ENCODE results near the gene PPP6R2. TPM values are rescaled to one million over a fixed set of nuclear protein-coding genes. Genes with fewer than 3 reads are reported as not detected.

The PPP6R2 gene
- total and polyA plus RNA-seq, 7 donors: 15.0 to 64.5 (median 40.7) TPM

- DNase-seq: no peak
- peaks cover 0 to 92% (median 84%) of the 10 kb centered on the region in 4 donors for H3K4me1 ChIP-seq
- no peak overlapping the region for H3K4me3 ChIP-seq
Observed at GRCh38 chr22:50296658-50297490, 46.3 kb upstream of the PPP6R2 start.

DNA sequence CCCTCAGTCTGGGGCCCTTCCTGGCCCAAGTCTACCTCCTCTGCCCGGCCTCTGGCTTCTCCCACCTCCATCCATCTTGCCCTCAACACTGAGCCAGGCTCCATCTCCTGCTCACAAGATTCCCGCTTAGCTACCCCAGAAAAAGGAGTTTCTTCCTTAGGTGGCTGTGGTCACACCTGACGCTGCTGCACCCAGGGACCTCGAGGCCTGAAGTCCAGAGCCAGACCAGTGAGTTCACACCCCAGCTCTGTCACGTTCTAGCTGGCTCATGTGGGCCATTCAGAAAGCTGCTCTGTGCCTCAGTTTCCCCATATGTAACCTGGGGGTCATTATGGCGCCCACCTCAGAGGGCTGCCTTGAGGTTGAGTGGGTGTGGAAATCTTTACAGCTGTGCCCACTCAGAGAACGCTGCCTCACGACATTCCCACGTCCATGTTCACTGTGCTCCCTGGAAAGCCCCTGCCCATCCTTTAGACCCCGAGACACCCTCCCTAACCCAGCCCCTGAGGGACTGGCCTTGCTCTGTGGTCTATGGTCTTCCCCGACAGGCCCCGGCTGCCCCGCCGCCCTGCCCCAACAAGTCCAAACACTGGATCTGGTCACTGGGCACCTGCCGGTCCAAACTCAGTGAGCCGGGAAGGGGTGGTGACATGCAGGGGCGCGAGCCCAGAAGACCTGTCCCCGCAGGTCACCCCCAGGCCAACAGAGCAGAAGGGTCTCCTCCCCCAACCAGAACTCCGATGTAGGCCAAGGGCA lies 45.4 kb upstream of the PPP6R2 start:
- TF ChIP-seq POLR2A (IDR thresholded peaks at IDR 0.05) (no peak), CTCF (IDR thresholded peaks at IDR 0.05) (no peak), POLR2AphosphoS5 (IDR thresholded peaks at IDR 0.05) (no peak), EP300 (IDR thresholded peaks at IDR 0.05) (no peak)
- H3K27me3 ChIP-seq: no peaks in the 10 kb centered on the region
- no peaks in the 10 kb centered on the region for H3K9me3 ChIP-seq
- intact Hi-C loops (cut with DNase I): no loop called here
- H3K27ac ChIP-seq: peak overlapping the region in 3 of 4 donors; percentile 14 to 96 (median 43)
- DNase-seq: no peak
- H3K36me3 ChIP-seq: no peaks in the 10 kb centered on the region
- 89 to 92% methylated on average over 20 of the region's 20 CpGs for WGBS, 2 donors
- no peak overlapping the region for H3K4me3 ChIP-seq
- peaks cover 0 to 92% (median 86%) of the 10 kb centered on the region in 4 donors for H3K4me1 ChIP-seq

More at GRCh38 chr22:50296658-50297490, 46.3 kb upstream of the PPP6R2 start:
- Histone ChIP-seq H3K27me3 (no peaks in the 10 kb centered on the region), H3K9me3 (no peaks in the 10 kb centered on the region), H3K27ac (peak overlapping the region in 3 of 4 donors; percentile 14 to 96 (median 43)), H3K36me3 (no peaks in the 10 kb centered on the region)
- intact Hi-C loops (cut with DNase I): no loop called here
- TF ChIP-seq POLR2AphosphoS5 (IDR thresholded peaks at IDR 0.05): no peak
- no peak for TF ChIP-seq CTCF (IDR thresholded peaks at IDR 0.05)
- TF ChIP-seq EP300 (IDR thresholded peaks at IDR 0.05): no peak
- no peak for TF ChIP-seq POLR2A (IDR thresholded peaks at IDR 0.05)
- 74 to 81% methylated on average over 29 of the region's 29 CpGs for whole genome bisulfite sequencing, 2 donors

DNA sequence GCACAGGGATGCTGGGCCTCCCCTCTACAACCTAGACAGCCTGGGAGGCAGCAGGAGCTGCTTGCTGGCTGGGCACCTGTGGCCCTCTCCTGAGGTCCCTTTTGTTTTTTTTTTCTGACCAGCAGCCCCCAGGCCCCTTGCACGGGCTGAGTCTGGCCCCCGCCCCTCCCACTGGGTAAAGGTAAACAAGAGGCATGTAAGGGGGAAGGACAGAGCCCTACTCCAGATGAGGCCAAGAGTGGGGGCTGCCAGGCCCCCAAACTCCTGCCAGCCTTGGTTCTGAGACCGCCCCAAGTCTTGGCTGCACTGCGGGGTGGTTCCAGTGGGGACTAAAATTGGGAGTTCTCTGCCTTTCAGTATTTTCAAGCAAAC lies 44.9 kb upstream of the PPP6R2 start:
- TF ChIP-seq EP300 (IDR thresholded peaks at IDR 0.05) (no peak), CTCF (IDR thresholded peaks at IDR 0.05) (no peak), POLR2AphosphoS5 (IDR thresholded peaks at IDR 0.05) (no peak), POLR2A (IDR thresholded peaks at IDR 0.05) (no peak)
- intact Hi-C loops (cut with DNase I): no loop called here
- no peak for DNase-seq
- no peaks in the 10 kb centered on the region for H3K9me3 ChIP-seq
- no peak overlapping the region for H3K4me3 ChIP-seq
- peak overlapping the region in 3 of 4 donors; percentile 33 to 96 (median 91) for H3K27ac ChIP-seq
- H3K27me3 ChIP-seq: no peaks in the 10 kb centered on the region
- 71 to 81% methylated on average over 4 of the region's 4 CpGs for WGBS, 2 donors
- H3K4me1 ChIP-seq: peaks cover 0 to 92% (median 86%) of the 10 kb centered on the region in 4 donors
- H3K36me3 ChIP-seq: no peaks in the 10 kb centered on the region

DNA sequence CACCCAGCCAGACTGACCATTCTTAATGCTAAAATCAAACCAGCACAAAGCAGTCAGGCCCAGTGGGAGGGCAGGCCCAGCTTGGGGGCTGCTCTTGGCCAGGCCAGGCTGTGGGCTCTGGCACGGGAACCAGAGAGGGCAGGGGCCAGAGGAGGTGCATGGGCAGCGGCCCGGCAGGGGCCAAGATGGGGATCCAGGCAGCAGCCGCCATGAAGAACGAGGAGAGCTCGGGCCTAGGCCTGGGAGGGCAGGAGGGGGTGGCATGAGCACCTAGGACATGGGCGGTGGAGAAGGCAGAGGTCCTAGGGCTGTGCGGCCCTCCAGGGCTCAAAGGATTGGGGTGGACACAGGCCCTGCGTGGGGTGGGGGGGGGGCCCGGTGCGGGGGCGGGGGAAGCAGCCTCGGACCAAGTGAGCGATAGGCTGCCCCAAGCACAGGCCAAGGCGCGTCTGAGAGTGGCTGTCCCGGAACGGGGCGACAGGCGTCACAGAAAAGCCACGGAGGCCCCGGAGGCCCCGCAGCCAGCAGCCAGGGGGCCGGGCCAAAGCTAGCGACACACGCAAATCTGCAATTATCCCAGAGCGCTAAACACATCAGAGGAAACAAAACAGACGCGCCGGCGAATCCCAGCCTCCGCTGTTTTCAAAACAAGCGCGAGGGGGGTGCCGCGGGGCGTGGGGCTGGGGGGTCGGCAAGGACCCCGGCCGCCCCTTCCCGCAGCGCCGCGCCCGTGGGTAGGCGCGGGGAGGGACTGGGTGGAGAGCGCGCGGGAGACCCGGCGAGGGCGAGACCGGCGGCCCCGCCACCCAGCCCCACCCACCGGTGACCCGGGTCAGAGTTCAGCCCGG lies 44.0 kb upstream of the PPP6R2 start:
- intact Hi-C loops (cut with DNase I): no loop called here

More for the DNA sequence above, 44.0 kb upstream of the PPP6R2 start:
- Histone ChIP-seq H3K4me1 (peaks cover 3 to 92% (median 86%) of the 10 kb centered on the region in 4 donors), H3K27ac (peak overlapping the region; percentile 33 to 96 (median 90)), H3K36me3 (no peaks in the 10 kb centered on the region), H3K4me3 (peak overlapping the region; percentile 1 to 40 (median 38)), H3K27me3 (no peaks in the 10 kb centered on the region), H3K9me3 (no peaks in the 10 kb centered on the region)
- 20 to 32% methylated on average over 59 of the region's 59 CpGs for WGBS, 2 donors
- DNase-seq: no peak
- TF ChIP-seq POLR2A (IDR thresholded peaks at IDR 0.05) (no peak), EP300 (IDR thresholded peaks at IDR 0.05) (no peak), CTCF (IDR thresholded peaks at IDR 0.05) (no peak), POLR2AphosphoS5 (IDR thresholded peaks at IDR 0.05) (no peak)
